HL-60 (cell line): ENCODE results near the gene ACADS.
A peak's percentile ranks its signal among the peaks of the same experiment; 100 is the strongest.

Source experiments
- DNase-seq, 2 experiments: peaks; one replicate each; pipeline ENCODE4 v3.0.0-alpha.2; 2010 to 2020; ENCODE audit warnings: low read depth in 1 of 2, low spot score in 1 of 2
- H3K27ac ChIP-seq: fragments of 250-450 bp; sonication (Bioruptor Pico); replicated peaks from 2 replicates; pipeline ENCODE4 v1.5.1; 2020; ENCODE audit warnings: mild to moderate bottlenecking, moderate library complexity
- H3K27me3 ChIP-seq: fragments of 250-450 bp; sonication (Bioruptor Pico); 2 replicates; pipeline ENCODE4 v1.5.1; 2021; ENCODE audit warnings: mild to moderate bottlenecking, moderate library complexity; ENCODE audit not compliant: insufficient read depth, poor library complexity, severe bottlenecking
- H3K4me3 ChIP-seq: replicated peaks from 2 replicates; pipeline ENCODE4 v1.5.1; 2011; ENCODE audit warnings: mild to moderate bottlenecking, control low read depth, low read length; ENCODE audit not compliant: insufficient read depth
- GABPA ChIP-seq: IDR thresholded peaks from 2 replicates; pipeline ENCODE4 v1.6.1; 2012; ENCODE audit warnings: low read depth
- POLR2AphosphoS5 ChIP-seq: IDR thresholded peaks from 2 replicates; pipeline ENCODE4 v1.6.1; 2012; ENCODE audit warnings: low read depth
- SPI1 ChIP-seq: IDR thresholded peaks from 2 replicates; pipeline ENCODE4 v1.6.1; 2012; ENCODE audit warnings: low read depth, mild to moderate bottlenecking, borderline replicate concordance
- TF ChIP-seq, protein P1 (sequence below): IDR thresholded peaks from one replicate; pipeline ENCODE4 v1.5.1; 2011; ENCODE audit warnings: low read length, control low read depth, inconsistent platforms; ENCODE audit not compliant: insufficient read depth
- TF ChIP-seq, protein P2 (sequence below): IDR thresholded peaks from 2 replicates; pipeline ENCODE4 v1.6.1; 2012; ENCODE audit warnings: low read depth; ENCODE audit not compliant: insufficient replicate concordance

Gene ACADS

DNA sequence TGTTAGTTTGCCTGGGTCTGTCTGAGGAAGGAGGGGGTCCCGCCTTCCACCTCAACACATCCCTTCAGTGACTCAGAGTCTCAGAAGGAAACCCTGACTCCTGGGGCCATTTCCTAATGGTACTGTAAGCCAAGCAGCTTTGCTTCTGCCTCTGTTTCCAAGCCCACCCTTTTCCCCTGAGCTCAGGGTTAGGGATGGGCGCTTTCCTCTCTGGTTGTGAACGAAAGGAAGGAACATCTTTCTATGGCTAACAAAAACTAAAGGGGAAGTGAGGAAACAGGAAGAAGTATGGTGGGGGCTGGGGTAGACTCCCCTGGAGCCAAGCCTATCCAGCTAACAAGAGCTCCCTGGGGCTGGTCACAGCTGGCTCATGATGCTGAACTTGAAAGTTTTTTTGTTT, 27.0 kb upstream of the ACADS start:
- Histone ChIP-seq H3K27me3 (no peaks in the 10 kb centered on the region), H3K4me3 (no peak overlapping the region), H3K27ac (peak overlapping the region; percentile 52)
- peak in 1 of 2 experiments; percentile 77 for DNase-seq
- TF ChIP-seq, protein P1, sequence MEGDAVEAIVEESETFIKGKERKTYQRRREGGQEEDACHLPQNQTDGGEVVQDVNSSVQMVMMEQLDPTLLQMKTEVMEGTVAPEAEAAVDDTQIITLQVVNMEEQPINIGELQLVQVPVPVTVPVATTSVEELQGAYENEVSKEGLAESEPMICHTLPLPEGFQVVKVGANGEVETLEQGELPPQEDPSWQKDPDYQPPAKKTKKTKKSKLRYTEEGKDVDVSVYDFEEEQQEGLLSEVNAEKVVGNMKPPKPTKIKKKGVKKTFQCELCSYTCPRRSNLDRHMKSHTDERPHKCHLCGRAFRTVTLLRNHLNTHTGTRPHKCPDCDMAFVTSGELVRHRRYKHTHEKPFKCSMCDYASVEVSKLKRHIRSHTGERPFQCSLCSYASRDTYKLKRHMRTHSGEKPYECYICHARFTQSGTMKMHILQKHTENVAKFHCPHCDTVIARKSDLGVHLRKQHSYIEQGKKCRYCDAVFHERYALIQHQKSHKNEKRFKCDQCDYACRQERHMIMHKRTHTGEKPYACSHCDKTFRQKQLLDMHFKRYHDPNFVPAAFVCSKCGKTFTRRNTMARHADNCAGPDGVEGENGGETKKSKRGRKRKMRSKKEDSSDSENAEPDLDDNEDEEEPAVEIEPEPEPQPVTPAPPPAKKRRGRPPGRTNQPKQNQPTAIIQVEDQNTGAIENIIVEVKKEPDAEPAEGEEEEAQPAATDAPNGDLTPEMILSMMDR: no peak
- TF ChIP-seq SPI1 (peak; percentile 97), GABPA (peak; percentile 61), POLR2AphosphoS5 (0 out of 2 replicates have a peak, but pooled peaks have one; percentile 18)
- TF ChIP-seq, protein P2, sequence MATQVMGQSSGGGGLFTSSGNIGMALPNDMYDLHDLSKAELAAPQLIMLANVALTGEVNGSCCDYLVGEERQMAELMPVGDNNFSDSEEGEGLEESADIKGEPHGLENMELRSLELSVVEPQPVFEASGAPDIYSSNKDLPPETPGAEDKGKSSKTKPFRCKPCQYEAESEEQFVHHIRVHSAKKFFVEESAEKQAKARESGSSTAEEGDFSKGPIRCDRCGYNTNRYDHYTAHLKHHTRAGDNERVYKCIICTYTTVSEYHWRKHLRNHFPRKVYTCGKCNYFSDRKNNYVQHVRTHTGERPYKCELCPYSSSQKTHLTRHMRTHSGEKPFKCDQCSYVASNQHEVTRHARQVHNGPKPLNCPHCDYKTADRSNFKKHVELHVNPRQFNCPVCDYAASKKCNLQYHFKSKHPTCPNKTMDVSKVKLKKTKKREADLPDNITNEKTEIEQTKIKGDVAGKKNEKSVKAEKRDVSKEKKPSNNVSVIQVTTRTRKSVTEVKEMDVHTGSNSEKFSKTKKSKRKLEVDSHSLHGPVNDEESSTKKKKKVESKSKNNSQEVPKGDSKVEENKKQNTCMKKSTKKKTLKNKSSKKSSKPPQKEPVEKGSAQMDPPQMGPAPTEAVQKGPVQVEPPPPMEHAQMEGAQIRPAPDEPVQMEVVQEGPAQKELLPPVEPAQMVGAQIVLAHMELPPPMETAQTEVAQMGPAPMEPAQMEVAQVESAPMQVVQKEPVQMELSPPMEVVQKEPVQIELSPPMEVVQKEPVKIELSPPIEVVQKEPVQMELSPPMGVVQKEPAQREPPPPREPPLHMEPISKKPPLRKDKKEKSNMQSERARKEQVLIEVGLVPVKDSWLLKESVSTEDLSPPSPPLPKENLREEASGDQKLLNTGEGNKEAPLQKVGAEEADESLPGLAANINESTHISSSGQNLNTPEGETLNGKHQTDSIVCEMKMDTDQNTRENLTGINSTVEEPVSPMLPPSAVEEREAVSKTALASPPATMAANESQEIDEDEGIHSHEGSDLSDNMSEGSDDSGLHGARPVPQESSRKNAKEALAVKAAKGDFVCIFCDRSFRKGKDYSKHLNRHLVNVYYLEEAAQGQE: no peak

DNA sequence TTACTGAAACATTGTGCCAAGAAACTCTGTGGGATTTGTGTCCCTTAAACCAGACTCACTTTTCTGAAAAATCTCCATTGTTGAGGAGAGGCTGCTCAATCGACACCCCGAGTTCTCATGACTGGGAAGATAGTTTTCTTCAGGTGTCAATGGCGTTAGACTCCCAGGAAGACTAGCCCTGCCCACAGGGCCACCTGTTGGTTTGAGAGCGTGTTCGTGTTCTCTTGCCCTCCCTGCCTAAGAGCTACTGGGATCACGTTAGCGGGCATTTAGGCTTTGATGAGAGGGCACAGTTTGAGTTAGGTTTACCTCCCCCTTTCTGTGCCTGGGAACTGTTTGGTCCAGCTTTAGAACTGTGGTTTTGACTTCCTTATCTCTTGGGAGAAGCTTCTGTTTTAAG, 26.1 kb upstream of the ACADS start:
- Histone ChIP-seq H3K27me3 (no peaks in the 10 kb centered on the region), H3K4me3 (no peak overlapping the region), H3K27ac (peak overlapping the region; percentile 52; the same call in 1 of the 2 replicates)
- no peak for TF ChIP-seq SPI1
- TF ChIP-seq, protein P2: no peak
- no peak for DNase-seq

DNA sequence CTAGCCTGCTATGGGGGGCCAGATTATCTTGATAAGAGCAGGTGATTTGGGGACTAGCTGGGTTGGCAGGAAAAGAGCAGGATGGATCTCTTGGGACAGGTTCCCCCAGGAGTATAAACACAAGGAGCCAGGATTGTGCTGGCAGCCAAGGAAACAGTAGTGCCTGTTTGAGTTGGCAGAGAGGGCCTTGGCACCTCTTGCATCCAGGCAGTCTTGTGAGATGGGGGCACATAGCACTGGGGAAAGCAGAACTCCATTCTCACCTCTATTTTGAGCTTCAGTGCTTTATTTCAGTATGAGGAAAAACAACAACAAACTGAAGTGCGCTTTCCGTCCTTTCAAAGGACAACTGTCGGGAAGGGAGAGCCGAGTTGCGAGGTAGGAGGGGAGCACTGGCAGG, 24.7 kb upstream of the ACADS start:
- no peak overlapping the region for H3K4me3 ChIP-seq
- no peaks in the 10 kb centered on the region for H3K27me3 ChIP-seq
- no peak for TF ChIP-seq POLR2AphosphoS5
- TF ChIP-seq, protein P1: no peak
- TF ChIP-seq, protein P2: no peak
- TF ChIP-seq SPI1: no peak
- no peak for TF ChIP-seq GABPA
- no peak for DNase-seq
- no peak overlapping the region for H3K27ac ChIP-seq

DNA sequence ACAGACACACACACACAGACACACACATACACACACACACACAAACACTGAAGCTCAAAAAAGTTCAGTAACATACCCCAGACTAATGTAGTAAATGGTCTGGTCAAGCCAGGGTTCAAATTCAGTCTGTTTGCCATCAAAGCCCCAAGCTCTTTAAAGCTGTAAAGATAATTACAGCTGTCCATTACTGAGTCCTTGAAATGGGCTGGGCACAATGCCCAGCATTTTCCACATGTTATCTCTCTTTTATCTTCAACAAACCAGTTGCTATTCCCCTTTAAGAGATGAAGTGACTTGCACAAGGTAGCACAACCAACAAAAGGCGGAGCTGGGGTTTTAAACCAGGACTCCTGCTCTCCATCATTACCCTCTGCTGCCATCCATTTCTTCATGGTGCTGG, 23.0 kb upstream of the ACADS start:
- DNase-seq: no peak
- TF ChIP-seq, protein P1: no peak
- no peaks in the 10 kb centered on the region for H3K27me3 ChIP-seq
- no peak overlapping the region for H3K27ac ChIP-seq
- no peak overlapping the region for H3K4me3 ChIP-seq
